Stimulated activated CD4-positive, alpha-beta T cell treated with anti-CD3 and anti-CD28 coated beads, TNF-alpha, amount 100 ng/mL, for 48 hours (primary cell): ENCODE measurements around the gene NPS.

Experiments
- DNase-seq, 3 donors: peaks; one replicate each; pipeline ENCODE4 v3.0.0-alpha.2; 2020; ENCODE audit warnings: low read depth in 3 of 3

NPS gene

DNA sequence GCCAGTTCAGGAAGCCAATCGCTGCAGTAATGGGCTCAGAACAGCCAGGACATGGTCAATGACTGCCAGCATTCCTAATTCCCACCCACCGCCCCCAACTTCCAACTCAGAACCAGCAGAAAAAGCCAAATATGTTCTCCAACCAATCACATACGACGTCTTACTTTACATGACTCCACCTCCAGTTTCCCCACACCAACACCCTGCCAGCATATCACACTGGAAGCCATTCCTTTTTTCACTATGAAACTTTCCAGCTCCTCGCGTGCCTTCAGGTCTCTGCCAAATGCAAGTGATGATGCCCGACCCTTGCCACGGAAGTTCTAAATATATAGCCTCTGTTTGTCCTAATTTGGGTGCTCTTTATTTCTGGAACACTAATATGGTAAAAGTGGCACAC is 12.5 kb downstream of the NPS start:
- DNase-seq, result no peak

DNA sequence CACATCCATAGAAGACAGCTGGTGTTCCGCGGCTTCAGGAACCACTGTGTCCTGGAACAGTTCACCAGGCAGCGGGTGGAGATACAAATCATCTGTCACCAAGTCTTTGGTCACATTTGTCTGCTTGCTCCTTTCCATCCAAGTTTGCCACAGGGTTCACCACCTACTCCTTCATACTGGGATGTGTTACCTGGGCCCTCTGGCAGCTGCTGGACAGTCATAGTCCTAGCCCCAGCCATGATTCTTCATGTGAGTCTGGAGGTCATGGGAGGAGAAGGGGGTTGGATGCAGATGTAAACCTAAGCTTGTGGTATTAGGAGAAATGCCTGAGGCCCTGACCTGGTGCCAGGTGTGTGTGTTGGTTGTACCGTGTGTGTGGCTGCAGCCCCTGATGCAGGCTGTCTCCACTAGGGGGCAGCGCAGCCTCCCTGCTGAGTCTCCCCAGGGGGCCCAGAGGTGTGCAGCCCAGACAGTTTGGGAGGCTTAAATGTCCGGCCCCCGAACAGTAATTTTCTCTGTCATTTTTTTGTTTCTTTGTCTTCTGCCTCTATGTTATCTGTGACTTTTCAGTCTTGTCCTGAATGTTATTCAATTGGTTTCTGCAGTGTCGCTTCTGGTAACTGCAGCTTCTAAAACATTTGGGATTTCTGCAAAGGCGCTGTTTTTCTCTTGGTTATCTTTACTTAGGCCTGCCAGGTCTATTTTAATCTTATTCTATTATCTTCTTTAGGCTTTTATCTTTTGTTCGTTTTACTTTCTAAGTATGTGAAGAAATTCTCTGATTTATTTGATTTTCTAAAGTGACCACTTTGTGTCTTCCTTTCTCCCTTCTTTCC is 14.8 kb downstream of the NPS start:
- DNase-seq, result peak; percentile 3 to 32 (median 6)

GRCh38 chr10:127564644-127565043 is 15.5 kb downstream of the NPS start:
- DNase-seq, result no peak

DNA sequence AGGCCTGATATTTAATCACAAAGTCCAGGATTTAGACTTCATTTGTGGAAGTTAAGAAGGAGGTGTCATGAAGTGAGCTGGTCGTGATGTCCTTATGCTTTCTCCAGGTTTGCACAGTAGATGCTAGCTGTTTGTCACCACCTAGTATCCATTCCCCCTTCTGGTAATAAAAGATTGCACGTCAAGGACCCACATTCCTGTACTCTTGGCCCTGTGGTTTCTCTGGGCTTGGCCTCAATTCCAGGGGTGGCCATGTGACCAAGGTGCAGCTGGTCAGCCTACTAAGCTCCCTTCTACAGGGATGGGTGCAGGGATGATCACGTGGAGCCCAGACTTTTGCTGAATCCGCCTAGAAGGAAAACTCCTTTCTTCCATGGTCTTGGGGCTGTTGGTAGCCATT is 16.5 kb downstream of the NPS start:
- no peak for DNase-seq

DNA sequence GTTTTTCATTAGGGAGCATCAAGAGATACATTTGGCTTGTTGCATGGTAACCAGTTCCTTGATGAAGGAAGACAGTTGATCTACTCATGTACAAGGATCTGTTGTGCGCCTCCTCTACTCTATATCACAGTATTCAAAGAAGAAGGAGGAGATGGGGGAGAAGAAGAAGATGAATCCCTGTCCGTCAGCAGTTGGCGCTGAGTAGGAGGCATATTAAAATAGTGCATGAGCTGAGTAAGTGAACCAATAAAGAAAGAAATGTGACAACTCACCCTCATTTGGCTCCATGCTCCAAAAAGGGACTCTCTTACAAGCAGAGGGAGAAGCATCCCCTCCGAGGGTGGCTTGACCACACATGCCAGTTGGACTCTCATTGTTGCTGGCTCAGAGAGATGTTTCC is 20.1 kb downstream of the NPS start:
- no peak for DNase-seq

DNA sequence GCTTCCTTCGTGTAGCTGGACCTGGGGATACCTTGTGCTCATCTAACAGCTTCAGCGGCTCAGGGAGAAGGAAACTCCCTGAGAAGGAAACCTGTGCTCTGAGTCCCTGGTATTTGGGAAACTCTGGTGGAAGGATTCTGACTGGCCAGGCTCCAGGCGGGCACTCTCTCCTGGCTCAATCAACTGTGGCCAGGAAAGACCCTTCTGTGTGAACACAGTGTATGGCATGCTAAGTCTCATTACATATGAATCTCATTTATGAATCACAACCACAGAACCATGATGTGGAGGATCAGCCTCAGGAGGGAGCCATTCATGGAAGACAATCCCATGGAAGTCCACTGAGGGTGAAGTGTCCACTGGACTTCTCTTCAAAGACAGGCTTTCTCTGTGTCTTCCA is 20.9 kb downstream of the NPS start:
- DNase-seq, result no peak

DNA sequence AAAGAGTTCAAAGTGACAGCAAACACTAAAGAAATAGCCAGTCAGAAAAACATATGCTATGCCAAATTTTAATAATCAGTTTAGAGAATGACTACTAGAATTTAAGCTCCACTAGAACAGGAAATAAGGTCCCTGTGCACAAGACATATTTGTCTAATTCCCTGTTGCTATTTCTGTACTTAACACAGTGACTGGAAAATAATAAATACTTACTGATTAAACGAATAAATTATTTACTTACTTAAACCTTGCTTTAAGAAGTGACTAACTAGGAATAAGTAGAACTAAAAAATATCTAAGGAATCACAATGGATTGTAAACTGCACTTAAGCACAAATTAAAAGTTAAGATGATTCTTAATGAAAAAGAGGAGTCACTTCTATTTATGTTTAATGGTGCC is 22.3 kb downstream of the NPS start:
- DNase-seq, result no peak

- DNase-seq, result no peak
Observed at GRCh38 chr10:127576051-127576450, 26.9 kb downstream of the NPS start.

GRCh38 chr10:127576740-127577161 is 27.6 kb downstream of the NPS start:
- no peak for DNase-seq

DNA sequence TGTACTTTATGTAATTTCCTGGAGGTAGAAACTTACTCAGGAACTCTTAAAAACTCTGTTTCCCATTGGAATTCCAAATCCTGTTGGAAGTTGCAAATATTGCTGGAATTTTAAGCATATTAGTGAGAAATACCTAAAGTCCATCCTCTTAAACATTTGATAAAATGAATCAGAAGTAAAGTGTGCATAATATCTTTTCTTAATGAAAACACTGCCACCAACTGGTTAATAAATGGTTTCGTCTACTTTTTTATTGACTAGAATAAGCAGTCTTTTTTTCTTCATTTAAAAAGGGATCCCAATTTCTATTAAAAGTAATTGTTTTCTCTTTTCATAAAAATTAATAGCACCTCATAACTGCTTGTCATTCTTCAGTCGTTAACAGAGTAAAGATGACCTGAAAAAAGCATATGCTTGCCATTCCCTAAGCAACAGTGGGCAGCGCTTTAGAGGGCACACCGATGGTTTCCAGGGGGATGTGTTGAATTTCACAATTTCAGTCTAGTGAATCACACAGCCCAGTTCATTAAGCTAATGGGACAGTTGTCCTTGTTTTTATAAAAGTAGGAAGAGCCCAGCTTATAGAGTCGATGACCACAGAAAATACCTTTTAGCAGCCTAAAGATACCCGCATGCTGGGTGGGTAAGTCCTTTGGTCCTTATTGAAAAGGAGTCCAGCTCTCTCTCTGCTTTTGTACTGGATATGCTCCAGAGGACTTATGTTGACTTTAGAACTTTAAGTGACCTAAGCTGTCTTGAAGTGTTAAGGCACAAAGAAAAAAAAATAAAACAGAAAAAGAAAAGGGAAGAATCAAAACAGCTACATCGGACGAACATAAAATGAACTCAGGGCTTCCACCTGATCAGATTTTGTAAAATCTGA is 28.5 kb downstream of the NPS start:
- no peak for DNase-seq

DNA sequence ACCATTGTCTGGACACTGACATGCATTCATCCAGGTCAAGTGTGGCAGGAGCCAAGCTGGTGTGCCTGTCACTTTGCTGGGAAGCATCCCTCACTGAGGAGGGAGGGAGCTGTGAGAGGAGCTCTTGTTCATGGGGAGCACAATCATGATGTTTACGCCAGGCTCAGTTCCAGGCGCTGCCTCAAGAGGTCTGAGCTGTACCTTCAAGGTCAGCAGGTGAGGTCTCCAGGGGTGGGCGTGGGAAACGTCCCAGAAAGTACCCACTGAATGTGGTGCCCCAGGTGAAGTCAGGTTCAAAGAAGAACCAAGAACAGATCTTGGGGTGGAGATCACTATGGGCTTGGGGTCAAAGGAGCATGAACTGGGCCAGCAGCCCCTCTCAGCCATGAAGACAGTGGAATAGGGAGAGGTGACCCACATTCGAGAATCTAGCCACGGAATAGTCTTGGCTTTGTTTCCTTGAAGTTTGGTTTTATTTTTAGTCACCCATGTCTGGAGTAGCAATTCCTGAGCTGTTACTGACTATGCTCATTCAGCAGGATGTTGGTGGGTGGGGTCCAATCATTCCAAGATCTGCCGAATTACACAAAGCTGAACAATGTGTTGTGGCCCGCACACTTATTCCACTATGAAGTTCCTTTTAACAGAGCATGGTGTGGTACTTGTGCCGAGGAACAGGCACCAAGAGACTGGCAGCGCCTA is 29.3 kb downstream of the NPS start:
- no peak for DNase-seq

DNA sequence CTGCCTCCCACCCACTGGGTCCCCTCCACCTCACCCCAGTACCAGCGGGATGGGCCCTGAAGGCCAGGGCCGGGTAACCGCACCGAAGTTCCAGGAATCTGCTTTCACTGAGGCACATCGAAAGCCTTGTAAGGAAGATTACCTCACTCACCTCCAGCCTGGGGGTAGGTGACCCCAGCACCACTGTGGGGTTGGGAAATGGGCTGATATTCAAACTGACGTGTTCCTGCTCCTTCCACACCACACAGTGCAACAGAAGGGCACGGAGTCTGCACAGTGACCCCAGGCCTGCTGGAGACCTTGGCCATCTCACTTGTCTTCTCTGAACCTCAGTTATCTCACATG is 29.8 kb downstream of the NPS start:
- no peak for DNase-seq

DNA sequence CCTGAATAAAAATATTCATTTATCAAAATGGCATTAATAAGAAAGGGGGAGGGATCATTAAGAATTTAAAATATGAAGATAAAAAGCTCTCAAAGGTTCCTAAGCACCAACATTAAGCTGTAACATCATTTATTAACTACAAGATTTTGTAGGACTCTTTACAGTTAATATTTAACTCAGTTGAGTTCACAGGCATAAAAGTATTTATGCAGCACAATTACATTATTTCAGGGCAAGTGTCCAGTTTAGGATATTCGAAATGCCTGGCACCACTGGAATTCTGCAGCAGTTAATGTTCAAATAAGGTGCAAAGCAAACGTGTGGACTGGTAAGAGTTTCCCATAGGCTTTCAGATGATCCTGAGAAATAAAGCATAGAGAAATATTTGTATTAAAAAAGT is 30.5 kb downstream of the NPS start:
- no peak for DNase-seq

DNA sequence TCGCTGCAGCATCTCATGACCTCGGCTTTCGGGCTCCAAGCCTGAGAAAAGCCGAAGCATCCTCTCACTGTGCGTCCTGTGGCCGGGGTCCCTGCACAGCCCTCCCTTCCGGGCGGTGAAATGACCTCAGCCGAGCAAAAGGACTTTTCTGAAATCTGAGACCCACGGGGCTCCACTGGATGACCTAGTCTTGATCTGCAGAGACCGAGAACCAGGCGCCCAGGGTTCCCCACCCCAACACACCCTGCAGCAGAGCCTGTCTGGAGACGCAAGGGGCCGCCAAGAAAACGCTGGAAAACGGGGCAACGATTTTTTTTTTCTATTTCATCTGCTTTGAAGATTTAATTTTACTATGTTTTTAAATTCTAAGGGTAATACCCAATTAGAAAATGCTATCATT is 31.7 kb downstream of the NPS start:
- DNase-seq, result no peak

GRCh38 chr10:127585519-127586023 is 36.5 kb downstream of the NPS start:
- no peak for DNase-seq

- DNase-seq, result no peak
Observed at GRCh38 chr10:127587668-127588365, 38.7 kb downstream of the NPS start.

GRCh38 chr10:127592586-127592985 is 43.5 kb downstream of the NPS start:
- DNase-seq, result no peak

DNA sequence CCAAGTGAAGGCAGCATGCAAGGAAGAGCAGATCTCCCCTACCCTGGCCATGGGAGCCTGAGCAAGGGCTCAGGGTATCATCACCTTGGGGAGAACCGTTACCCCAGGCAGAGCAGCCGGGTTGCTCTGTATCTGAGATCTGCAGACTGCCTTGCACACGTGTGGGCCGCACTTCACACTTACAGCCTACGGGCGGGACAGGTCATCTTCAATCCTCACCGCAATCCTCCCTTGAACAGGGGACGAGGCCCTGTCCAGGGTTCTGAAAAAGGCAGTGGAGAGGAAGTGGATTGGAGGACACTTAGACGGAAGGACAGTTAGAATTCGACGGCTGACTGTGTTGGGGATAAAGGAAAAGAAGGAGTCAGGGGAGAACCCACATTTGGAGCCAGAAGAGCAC is 51.4 kb downstream of the NPS start:
- DNase-seq, result no peak
